Loucy (cell line): Measurements from ENCODE around the gene CNTNAP2.

Experiments used
- EZH2phosphoT487 ChIP-seq: fragments of 200-600 bp; IDR thresholded peaks from 2 replicates; pipeline ENCODE4 v1.6.1; 2018; ENCODE audit warnings: antibody characterized with exemption, mild to moderate bottlenecking, moderate library complexity, borderline replicate concordance
- TF ChIP-seq, protein P1 (sequence below): fragments of 200-600 bp; sonication (generic); conservative IDR thresholded peaks from 2 replicates; pipeline ENCODE4 v1.5.1; 2014; ENCODE audit warnings: mild to moderate bottlenecking, antibody characterized with exemption, low read length

DNA sequence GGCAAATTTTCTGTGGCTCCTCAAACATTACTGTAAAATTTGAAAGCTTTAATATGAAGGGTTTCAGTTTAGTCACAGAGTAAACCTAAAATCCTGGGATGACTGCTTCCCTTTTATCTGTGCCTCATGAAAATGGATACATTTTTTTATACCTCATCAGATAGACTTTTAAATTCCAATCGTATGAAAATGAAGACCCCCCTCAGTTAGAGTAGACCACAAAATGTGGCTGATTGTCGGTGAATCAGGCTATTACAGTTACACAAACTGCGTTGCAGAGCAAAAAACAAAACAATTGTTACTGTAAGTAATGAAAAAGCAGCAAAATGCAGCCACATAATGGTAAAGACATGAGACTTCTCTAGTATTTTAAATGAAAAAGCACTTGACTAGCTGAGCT, 296.2 kb downstream of the CNTNAP2 start:
- TF ChIP-seq, protein P1, sequence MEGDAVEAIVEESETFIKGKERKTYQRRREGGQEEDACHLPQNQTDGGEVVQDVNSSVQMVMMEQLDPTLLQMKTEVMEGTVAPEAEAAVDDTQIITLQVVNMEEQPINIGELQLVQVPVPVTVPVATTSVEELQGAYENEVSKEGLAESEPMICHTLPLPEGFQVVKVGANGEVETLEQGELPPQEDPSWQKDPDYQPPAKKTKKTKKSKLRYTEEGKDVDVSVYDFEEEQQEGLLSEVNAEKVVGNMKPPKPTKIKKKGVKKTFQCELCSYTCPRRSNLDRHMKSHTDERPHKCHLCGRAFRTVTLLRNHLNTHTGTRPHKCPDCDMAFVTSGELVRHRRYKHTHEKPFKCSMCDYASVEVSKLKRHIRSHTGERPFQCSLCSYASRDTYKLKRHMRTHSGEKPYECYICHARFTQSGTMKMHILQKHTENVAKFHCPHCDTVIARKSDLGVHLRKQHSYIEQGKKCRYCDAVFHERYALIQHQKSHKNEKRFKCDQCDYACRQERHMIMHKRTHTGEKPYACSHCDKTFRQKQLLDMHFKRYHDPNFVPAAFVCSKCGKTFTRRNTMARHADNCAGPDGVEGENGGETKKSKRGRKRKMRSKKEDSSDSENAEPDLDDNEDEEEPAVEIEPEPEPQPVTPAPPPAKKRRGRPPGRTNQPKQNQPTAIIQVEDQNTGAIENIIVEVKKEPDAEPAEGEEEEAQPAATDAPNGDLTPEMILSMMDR: no peak
- TF ChIP-seq EZH2phosphoT487: no peak
